DMS153 treated with DMSO at 0.1 percent for 48 hours (cell line): ENCODE measurements around the gene ICAM3.

Experiments
- DNase-seq: peaks from one replicate; lab custom pipeline; 2025; ENCODE audit not compliant: unreplicated experiment; lab: John Stamatoyannopoulos, UW

Gene ICAM3

GRCh38 chr19:10320602-10321416 is 18.6 kb downstream of the ICAM3 start:
- DNase-seq: no peak

- no peak for DNase-seq
These were observed 20.4 kb downstream of the ICAM3 start for GRCh38 chr19:10318807-10319682.

- DNase-seq: no peak
These were observed 21.5 kb downstream of the ICAM3 start for GRCh38 chr19:10317857-10318462.

GRCh38 chr19:10317045-10317856 is 22.2 kb downstream of the ICAM3 start:
- no peak for DNase-seq

GRCh38 chr19:10316229-10317044 is 23.0 kb downstream of the ICAM3 start:
- DNase-seq: no peak

GRCh38 chr19:10315335-10316214 is 23.8 kb downstream of the ICAM3 start, which contains the start of gene FDX2:
Gene FDX2, minus strand, starts transcription at chr19:10316015. Its CDS starts 19 bp downstream, at chr19:10315996.
- DNase-seq: peak; percentile 81

- DNase-seq: no peak
These were observed 30.0 kb downstream of the ICAM3 start, which contains the start of gene ZGLP1 for GRCh38 chr19:10309423-10309822. Gene ZGLP1, minus strand, starts transcription at chr19:10309815.

- no peak for DNase-seq
These were observed 33.1 kb downstream of the ICAM3 start for GRCh38 chr19:10306327-10306726.

- DNase-seq: no peak
These were observed 34.2 kb downstream of the ICAM3 start for GRCh38 chr19:10305139-10305806.

- DNase-seq: no peak
These were observed 39.6 kb downstream of the ICAM3 start for GRCh38 chr19:10299545-10300458.

GRCh38 chr19:10295847-10296591 is 43.4 kb downstream of the ICAM3 start:
- DNase-seq: no peak

- no peak for DNase-seq
These were observed 44.0 kb downstream of the ICAM3 start for GRCh38 chr19:10295305-10295846.

- DNase-seq: no peak
These were observed 45.1 kb downstream of the ICAM3 start for GRCh38 chr19:10294368-10294697.

- DNase-seq: no peak
These were observed 45.6 kb downstream of the ICAM3 start for GRCh38 chr19:10293637-10294367.

- no peak for DNase-seq
These were observed 46.4 kb downstream of the ICAM3 start for GRCh38 chr19:10292789-10293636.
